Measurements from ENCODE around the gene C6orf62.

- TF ChIP-seq, protein P1, sequence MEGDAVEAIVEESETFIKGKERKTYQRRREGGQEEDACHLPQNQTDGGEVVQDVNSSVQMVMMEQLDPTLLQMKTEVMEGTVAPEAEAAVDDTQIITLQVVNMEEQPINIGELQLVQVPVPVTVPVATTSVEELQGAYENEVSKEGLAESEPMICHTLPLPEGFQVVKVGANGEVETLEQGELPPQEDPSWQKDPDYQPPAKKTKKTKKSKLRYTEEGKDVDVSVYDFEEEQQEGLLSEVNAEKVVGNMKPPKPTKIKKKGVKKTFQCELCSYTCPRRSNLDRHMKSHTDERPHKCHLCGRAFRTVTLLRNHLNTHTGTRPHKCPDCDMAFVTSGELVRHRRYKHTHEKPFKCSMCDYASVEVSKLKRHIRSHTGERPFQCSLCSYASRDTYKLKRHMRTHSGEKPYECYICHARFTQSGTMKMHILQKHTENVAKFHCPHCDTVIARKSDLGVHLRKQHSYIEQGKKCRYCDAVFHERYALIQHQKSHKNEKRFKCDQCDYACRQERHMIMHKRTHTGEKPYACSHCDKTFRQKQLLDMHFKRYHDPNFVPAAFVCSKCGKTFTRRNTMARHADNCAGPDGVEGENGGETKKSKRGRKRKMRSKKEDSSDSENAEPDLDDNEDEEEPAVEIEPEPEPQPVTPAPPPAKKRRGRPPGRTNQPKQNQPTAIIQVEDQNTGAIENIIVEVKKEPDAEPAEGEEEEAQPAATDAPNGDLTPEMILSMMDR (IDR thresholded peaks at IDR 0.05): peak in 2 of 5 experiments; percentile 24 to 52
- TF ChIP-seq EP300 (IDR thresholded peaks at IDR 0.05) (peak; percentile 86 to 99), POLR2A (IDR thresholded peaks at IDR 0.05) (peak; percentile 99)
Observed at GRCh38 chr6:24720604-24721460, 1.9 kb upstream of the C6orf62 start.
